ENCODE data around the gene GABARAP. TPM values are rescaled to one million over a fixed set of nuclear protein-coding genes. Genes with fewer than 3 reads are reported as not detected.

The GABARAP gene
- total RNA-seq = 245 TPM
- polyA plus RNA-seq = 846 TPM
- long read RNA-seq, donor 1, transcript GABARAP-201 (4 exons, 1,634 nt) = major isoform, 14 of 15 reads
- long read RNA-seq, donor 1, partial matches to known transcripts = 0 of 15 reads
- long read RNA-seq, donor 1, other reads (novel, unspliced or antisense) = 0 of 15 reads
- long read RNA-seq, donor 2 = 0 reads
- long read RNA-seq, donor 3, transcript GABARAP-201 (4 exons, 1,634 nt) = major isoform, 301 of 317 reads
- long read RNA-seq, donor 3, transcript GABARAP-204 (3 exons, 837 nt) = minor isoform, 10 of 317 reads
- long read RNA-seq, donor 3, partial matches to known transcripts = 0 of 317 reads
- long read RNA-seq, donor 3, other reads (novel, unspliced or antisense) = 0 of 317 reads
- long read RNA-seq, donor 4, transcript GABARAP-201 (4 exons, 1,634 nt) = major isoform, 112 of 122 reads
- long read RNA-seq, donor 4, transcript GABARAP-204 (3 exons, 837 nt) = minor isoform, 5 of 122 reads
- long read RNA-seq, donor 4, partial matches to known transcripts = 0 of 122 reads
- long read RNA-seq, donor 4, other reads (novel, unspliced or antisense) = 0 of 122 reads
- long read RNA-seq, donor 5, transcript GABARAP-204 (3 exons, 837 nt) = minor isoform, 25 of 358 reads
- long read RNA-seq, donor 5, transcript GABARAP-205 (3 exons, 476 nt) = minor isoform, 6 of 358 reads
- long read RNA-seq, donor 5, transcript GABARAP-201 (4 exons, 1,634 nt) = major isoform, 327 of 358 reads
- long read RNA-seq, donor 5, partial matches to known transcripts = 0 of 358 reads
- long read RNA-seq, donor 5, other reads (novel, unspliced or antisense) = 0 of 358 reads
- long read RNA-seq, donor 6, transcript GABARAP-201 (4 exons, 1,634 nt) = major isoform, 173 of 182 reads
- long read RNA-seq, donor 6, partial matches to known transcripts = 0 of 182 reads
- long read RNA-seq, donor 6, other reads (novel, unspliced or antisense) = 0 of 182 reads
- long read RNA-seq, donor 7, transcript GABARAP-204 (3 exons, 837 nt) = minor isoform, 8 of 244 reads
- long read RNA-seq, donor 7, transcript GABARAP-201 (4 exons, 1,634 nt) = major isoform, 229 of 244 reads
- long read RNA-seq, donor 7, partial matches to known transcripts = 0 of 244 reads
- long read RNA-seq, donor 7, other reads (novel, unspliced or antisense) = 0 of 244 reads
- long read RNA-seq, donor 8, transcript GABARAP-201 (4 exons, 1,634 nt) = major isoform, 95 of 102 reads
- long read RNA-seq, donor 8, transcript GABARAP-204 (3 exons, 837 nt) = minor isoform, 5 of 102 reads
- long read RNA-seq, donor 8, partial matches to known transcripts = 0 of 102 reads
- long read RNA-seq, donor 8, other reads (novel, unspliced or antisense) = 0 of 102 reads
- long read RNA-seq, donor 9, transcript GABARAP-201 (4 exons, 1,634 nt) = major isoform, 121 of 126 reads
- long read RNA-seq, donor 9, partial matches to known transcripts = 0 of 126 reads
- long read RNA-seq, donor 9, other reads (novel, unspliced or antisense) = 0 of 126 reads
- long read RNA-seq, donor 10, transcript GABARAP-205 (3 exons, 476 nt) = minor isoform, 5 of 200 reads
- long read RNA-seq, donor 10, transcript GABARAP-204 (3 exons, 837 nt) = minor isoform, 7 of 200 reads
- long read RNA-seq, donor 10, transcript GABARAP-201 (4 exons, 1,634 nt) = major isoform, 185 of 200 reads
- long read RNA-seq, donor 10, partial matches to known transcripts = 0 of 200 reads
- long read RNA-seq, donor 10, other reads (novel, unspliced or antisense) = 0 of 200 reads

GRCh38 chr17:7241783-7242716 is at the start of gene GABARAP:
TSS of gene GABARAP (minus strand) at chr17:7242449. CDS start at chr17:7242330, 119 bp downstream.
- Histone ChIP-seq H3K36me3 (ENCODE audit: control insufficient read depth in 2 of 2, insufficient read depth in 2 of 2, low read length in 1 of 2) (peaks cover 30 to 47% of the 10 kb centered on the region in 2 donors), H3K27ac (ENCODE audit: low read depth in 1 of 2, low read length in 1 of 2) (peak within 1 kb of the TSS; percentile 94 to 99), H3K9me3 (ENCODE audit: control insufficient read depth in 2 of 2, insufficient read depth in 1 of 2, low read length in 1 of 2) (no peaks in the 10 kb centered on the region), H3K4me3 (ENCODE audit: low read length in 2 of 2) (peak within 1 kb of the TSS; percentile 65 to 93), H3K27me3 (ENCODE audit: control insufficient read depth in 2 of 2, insufficient read depth in 1 of 2, low read length in 1 of 2) (no peaks in the 10 kb centered on the region), H3K4me1 (ENCODE audit: control insufficient read depth in 2 of 2, insufficient read depth in 2 of 2, low read length in 2 of 2) (peaks cover 17 to 35% of the 10 kb centered on the region in 2 donors)
- peak in 8 of 9 donors; percentile 82 to 96 (median 88) for DNase-seq (ENCODE audit: low read depth in 6 of 9, low spot score in 9 of 9)
- under 1% methylated on average over 62 of the region's 62 CpGs for WGBS

GRCh38 chr17:7290685-7291084 is 48.4 kb upstream of the GABARAP start:
- H3K27ac ChIP-seq (ENCODE audit: low read depth in 1 of 2, low read length in 1 of 2) = no peak overlapping the region
- no peaks in the 10 kb centered on the region for H3K9me3 ChIP-seq (ENCODE audit: control insufficient read depth in 2 of 2, insufficient read depth in 1 of 2, low read length in 1 of 2)
- peaks cover 28 to 88% of the 10 kb centered on the region in 2 donors for H3K27me3 ChIP-seq (ENCODE audit: control insufficient read depth in 2 of 2, insufficient read depth in 1 of 2, low read length in 1 of 2)
- no peak for DNase-seq (ENCODE audit: low read depth in 6 of 9, low spot score in 9 of 9)
- 95% methylated on average over 11 of the region's 11 CpGs for WGBS
- H3K4me3 ChIP-seq (ENCODE audit: low read length in 2 of 2) = no peak overlapping the region
- H3K36me3 ChIP-seq (ENCODE audit: control insufficient read depth in 2 of 2, insufficient read depth in 2 of 2, low read length in 1 of 2) = no peaks in the 10 kb centered on the region
- peaks cover 16 to 27% of the 10 kb centered on the region in 2 donors for H3K4me1 ChIP-seq (ENCODE audit: control insufficient read depth in 2 of 2, insufficient read depth in 2 of 2, low read length in 2 of 2)

- no peak overlapping the region for H3K27ac ChIP-seq (ENCODE audit: low read depth in 1 of 2, low read length in 1 of 2)
- H3K36me3 ChIP-seq (ENCODE audit: control insufficient read depth in 2 of 2, insufficient read depth in 2 of 2, low read length in 1 of 2) = no peaks in the 10 kb centered on the region
- 96% methylated on average over 19 of the region's 19 CpGs for WGBS
- peaks cover 27 to 88% of the 10 kb centered on the region in 2 donors for H3K27me3 ChIP-seq (ENCODE audit: control insufficient read depth in 2 of 2, insufficient read depth in 1 of 2, low read length in 1 of 2)
- H3K4me1 ChIP-seq (ENCODE audit: control insufficient read depth in 2 of 2, insufficient read depth in 2 of 2, low read length in 2 of 2) = peaks cover 14 to 23% of the 10 kb centered on the region in 2 donors
- H3K4me3 ChIP-seq (ENCODE audit: low read length in 2 of 2) = no peak overlapping the region
- DNase-seq (ENCODE audit: low read depth in 6 of 9, low spot score in 9 of 9) = no peak
- H3K9me3 ChIP-seq (ENCODE audit: control insufficient read depth in 2 of 2, insufficient read depth in 1 of 2, low read length in 1 of 2) = no peaks in the 10 kb centered on the region
Observed at GRCh38 chr17:7290166-7290565, 47.9 kb upstream of the GABARAP start.

- peaks cover 8 to 17% of the 10 kb centered on the region in 2 donors for H3K4me1 ChIP-seq (ENCODE audit: control insufficient read depth in 2 of 2, insufficient read depth in 2 of 2, low read length in 2 of 2)
- H3K27ac ChIP-seq (ENCODE audit: low read depth in 1 of 2, low read length in 1 of 2) = no peak overlapping the region
- 92% methylated on average over 18 of the region's 18 CpGs for WGBS
- peaks cover 27 to 89% of the 10 kb centered on the region in 2 donors for H3K27me3 ChIP-seq (ENCODE audit: control insufficient read depth in 2 of 2, insufficient read depth in 1 of 2, low read length in 1 of 2)
- H3K9me3 ChIP-seq (ENCODE audit: control insufficient read depth in 2 of 2, insufficient read depth in 1 of 2, low read length in 1 of 2) = no peaks in the 10 kb centered on the region
- DNase-seq (ENCODE audit: low read depth in 6 of 9, low spot score in 9 of 9) = no peak
- no peaks in the 10 kb centered on the region for H3K36me3 ChIP-seq (ENCODE audit: control insufficient read depth in 2 of 2, insufficient read depth in 2 of 2, low read length in 1 of 2)
- no peak overlapping the region for H3K4me3 ChIP-seq (ENCODE audit: low read length in 2 of 2)
Observed at GRCh38 chr17:7289256-7290032, 47.2 kb upstream of the GABARAP start.

- DNase-seq (ENCODE audit: low read depth in 6 of 9, low spot score in 9 of 9) = no peak
- 98% methylated on average over 12 of the region's 12 CpGs for WGBS
- H3K27me3 ChIP-seq (ENCODE audit: control insufficient read depth in 2 of 2, insufficient read depth in 1 of 2, low read length in 1 of 2) = peaks cover 34 to 90% of the 10 kb centered on the region in 2 donors
- peaks cover 19% of the 10 kb centered on the region in 2 donors for H3K4me1 ChIP-seq (ENCODE audit: control insufficient read depth in 2 of 2, insufficient read depth in 2 of 2, low read length in 2 of 2)
- H3K4me3 ChIP-seq (ENCODE audit: low read length in 2 of 2) = no peak overlapping the region
- H3K36me3 ChIP-seq (ENCODE audit: control insufficient read depth in 2 of 2, insufficient read depth in 2 of 2, low read length in 1 of 2) = no peaks in the 10 kb centered on the region
- H3K9me3 ChIP-seq (ENCODE audit: control insufficient read depth in 2 of 2, insufficient read depth in 1 of 2, low read length in 1 of 2) = peaks cover 0 to 12% of the 10 kb centered on the region in 2 donors
- no peak overlapping the region for H3K27ac ChIP-seq (ENCODE audit: low read depth in 1 of 2, low read length in 1 of 2)
Observed at GRCh38 chr17:7285679-7286078, 43.4 kb upstream of the GABARAP start.

GRCh38 chr17:7284911-7285310 is 42.7 kb upstream of the GABARAP start:
- 98% methylated on average over 16 of the region's 16 CpGs for WGBS

More at GRCh38 chr17:7284911-7285310, 42.7 kb upstream of the GABARAP start:
- DNase-seq (ENCODE audit: low read depth in 6 of 9, low spot score in 9 of 9) = no peak
- no peak overlapping the region for H3K4me3 ChIP-seq (ENCODE audit: low read length in 2 of 2)
- peaks cover 0 to 13% of the 10 kb centered on the region in 2 donors for H3K9me3 ChIP-seq (ENCODE audit: control insufficient read depth in 2 of 2, insufficient read depth in 1 of 2, low read length in 1 of 2)
- H3K4me1 ChIP-seq (ENCODE audit: control insufficient read depth in 2 of 2, insufficient read depth in 2 of 2, low read length in 2 of 2) = peaks cover 19 to 24% of the 10 kb centered on the region in 2 donors
- no peak overlapping the region for H3K27ac ChIP-seq (ENCODE audit: low read depth in 1 of 2, low read length in 1 of 2)
- no peaks in the 10 kb centered on the region for H3K36me3 ChIP-seq (ENCODE audit: control insufficient read depth in 2 of 2, insufficient read depth in 2 of 2, low read length in 1 of 2)
- H3K27me3 ChIP-seq (ENCODE audit: control insufficient read depth in 2 of 2, insufficient read depth in 1 of 2, low read length in 1 of 2) = peaks cover 33 to 90% of the 10 kb centered on the region in 2 donors
